HG03159 (cell line): Measurements from ENCODE around the gene ASIC2.

Source experiments
- ATAC-seq: cut with Tn5 transposase; IDR thresholded peaks from one replicate; pipeline ENCODE4 v1.9.1; 2021; ENCODE audit warnings: mild to moderate bottlenecking, moderate library complexity; ENCODE audit not compliant: unreplicated experiment

Gene ASIC2

DNA sequence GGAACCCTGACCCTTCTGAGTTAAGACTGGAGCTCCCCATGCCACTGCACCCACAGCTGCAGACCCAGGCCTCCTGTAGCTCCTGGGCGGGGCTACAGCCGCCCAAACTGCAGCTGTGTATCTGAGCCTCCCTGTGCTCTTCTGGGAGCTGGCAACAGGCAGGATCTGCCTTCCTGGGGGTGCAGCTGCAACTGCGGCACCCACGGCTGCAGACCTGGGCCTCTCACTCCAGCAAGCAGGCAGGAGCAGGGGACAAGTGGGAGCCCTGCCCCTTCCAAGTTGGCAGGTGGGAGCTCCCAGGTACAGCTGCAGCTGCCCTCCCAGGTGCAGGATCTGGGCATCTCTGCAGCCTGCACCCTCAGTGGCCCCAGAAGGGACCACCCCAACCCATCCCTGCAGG is 259.9 kb downstream of the ASIC2 start:
- ATAC-seq = no peak

DNA sequence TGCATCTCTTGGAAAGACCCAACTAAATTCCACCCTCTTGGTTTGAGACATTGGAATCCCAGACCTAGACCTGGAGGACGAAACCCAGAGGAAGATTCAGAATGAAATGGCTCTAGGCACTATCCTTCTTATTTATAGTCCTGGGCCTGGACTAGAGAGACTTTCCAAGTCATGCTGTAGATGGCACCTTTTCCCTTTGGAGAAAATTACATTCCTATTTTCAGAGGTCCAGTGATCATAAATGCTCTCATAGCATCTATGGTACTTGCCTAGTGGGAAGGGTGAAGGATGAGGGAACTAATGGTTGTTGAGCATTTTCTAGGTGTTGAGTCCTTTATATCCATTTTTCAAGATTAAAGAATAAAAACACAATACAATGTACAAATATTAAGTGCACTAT is 264.3 kb downstream of the ASIC2 start:
- no peak for ATAC-seq

DNA sequence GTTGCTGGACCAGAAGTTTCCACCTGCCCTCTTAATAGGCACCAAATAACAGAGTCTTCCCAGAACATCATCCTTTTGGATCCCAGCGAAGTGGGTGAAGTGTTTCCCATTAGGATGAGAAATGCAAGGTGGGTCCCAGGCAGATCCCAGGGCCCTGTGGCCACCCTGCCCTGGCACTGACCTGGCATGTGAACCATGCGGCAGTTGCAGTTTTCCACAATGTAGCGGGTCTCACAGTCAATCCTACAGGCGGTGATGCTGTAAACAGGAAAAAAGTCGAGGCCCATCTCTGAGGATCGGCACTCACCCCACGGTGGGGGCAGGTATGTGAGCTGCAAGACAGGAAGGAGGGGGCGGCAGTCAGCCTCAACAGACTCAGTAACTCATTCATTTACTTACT is 265.0 kb downstream of the ASIC2 start:
- no peak for ATAC-seq

DNA sequence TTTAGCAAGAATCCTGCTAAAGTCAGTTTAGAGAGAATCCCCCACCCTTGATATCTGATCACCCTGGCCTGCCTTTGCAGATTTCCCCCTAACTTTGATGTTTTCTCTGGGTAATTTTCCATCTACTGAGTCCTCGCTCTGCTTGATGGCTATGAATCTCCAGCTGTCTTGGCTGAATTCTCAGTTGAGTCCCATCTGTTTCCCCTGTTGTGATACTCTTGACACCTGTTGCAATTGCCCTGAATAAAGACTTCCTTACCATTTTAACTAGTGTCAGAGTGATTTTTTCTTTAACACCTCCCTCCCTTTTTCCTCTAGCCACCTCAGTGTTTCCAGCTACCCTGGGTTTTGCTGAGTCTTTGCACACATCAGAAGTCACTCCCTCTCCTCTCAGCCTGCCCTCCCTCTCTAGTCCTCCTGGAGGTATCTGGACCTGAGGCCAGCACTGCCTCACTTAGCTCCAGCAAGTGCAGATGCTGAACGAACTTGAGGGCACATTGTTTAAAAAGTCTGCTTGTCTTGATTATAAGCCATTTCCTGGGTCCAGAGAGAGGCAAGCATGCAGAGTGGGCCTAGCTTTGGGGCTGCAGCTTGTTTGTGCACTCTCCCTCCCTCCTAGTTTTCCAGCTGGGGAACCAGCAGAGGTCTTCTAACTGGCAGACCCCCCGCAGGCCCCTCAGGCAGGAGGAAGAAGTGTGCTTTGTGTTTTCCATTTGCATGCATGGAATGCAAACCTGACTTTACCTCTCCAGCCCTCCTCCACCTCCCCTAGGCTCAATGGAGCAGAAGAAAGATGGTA is 268.2 kb downstream of the ASIC2 start:
- ATAC-seq = no peak

DNA sequence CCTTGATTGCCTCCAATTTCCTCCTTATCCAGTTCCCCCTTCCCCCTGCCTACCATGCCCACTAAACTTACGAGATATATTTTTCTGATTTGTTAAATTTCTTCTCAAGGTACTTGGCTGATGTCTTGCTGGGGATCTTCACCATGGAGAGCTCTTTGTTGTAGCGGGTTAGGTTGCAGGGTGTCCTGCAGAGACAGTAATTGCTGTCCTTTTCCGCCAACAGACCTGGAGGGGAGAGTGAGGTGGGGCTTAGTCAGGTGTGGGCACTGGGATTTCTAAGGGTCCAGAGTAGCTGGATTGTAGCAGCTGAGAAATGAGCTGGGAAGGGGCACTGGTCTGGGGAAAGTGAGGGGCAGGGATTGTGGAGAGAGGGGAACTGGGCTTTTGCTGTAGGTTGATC is 269.3 kb downstream of the ASIC2 start:
- ATAC-seq = no peak

DNA sequence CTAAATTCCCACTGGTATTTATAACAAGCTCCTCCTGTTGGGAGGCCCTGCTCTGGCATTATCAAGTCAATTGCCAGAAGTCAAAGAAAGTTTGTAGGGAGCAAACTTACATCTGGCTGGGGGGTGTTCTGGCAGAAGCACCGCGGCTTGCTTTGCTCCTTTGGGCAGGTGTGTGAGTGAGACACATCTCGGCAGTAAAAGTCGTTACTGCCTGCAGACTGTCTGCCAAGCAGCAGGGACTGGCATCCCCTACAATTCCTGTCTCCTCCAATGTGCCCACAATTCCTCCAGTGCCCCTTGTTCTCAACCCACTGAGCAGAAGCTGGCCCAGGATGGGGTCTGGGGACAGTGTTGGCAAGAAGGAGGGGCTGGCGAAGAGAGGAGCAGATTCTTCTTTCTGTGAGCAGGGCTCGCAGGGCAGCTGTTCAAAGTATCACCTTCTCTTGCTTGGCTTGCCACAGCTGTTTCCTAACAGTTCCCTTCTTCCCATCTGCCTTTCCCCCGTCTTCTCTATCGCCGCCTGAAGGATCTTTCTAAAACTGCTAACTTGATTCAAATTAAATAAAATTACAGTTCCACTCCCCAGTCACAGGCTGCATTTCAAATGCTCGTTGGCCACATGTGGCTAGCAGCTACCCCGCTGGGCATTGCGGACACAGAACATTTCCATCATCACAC is 271.2 kb downstream of the ASIC2 start:
- ATAC-seq = no peak

DNA sequence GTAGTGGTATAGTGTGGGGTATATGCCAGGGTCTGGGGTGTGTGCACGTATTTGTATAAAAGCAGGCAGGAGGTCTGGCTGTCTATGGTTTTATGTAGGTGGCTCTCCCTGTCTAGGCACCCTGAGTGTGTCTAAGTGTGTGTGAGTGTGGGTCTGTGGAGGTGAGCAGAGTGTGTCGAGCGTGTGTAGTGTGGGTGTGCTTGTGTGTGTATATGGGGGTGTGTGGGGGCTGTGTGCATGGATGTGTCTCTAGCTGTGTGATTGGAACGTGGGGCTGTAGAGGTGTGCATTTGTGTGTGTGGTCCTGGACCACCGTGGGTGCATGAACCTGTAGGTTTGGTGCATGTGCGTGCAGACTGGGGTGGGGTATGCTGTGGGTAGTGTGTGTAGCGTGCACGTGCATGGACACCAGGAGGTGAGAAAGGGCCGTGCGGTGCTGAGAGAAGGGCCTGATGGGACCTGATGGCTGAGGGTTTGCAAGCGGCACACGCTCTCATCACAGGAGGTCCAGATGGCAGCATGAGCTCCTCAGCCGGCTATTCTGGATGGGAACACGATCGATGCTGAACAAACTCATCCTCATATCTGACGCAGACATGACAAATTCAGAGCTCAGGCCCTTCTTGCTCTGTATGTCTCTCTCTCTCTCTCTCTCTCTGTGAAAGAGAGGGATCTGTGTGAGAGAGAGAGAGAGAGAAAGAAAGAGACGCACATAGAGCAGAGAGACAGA is 273.8 kb downstream of the ASIC2 start:
- no peak for ATAC-seq

DNA sequence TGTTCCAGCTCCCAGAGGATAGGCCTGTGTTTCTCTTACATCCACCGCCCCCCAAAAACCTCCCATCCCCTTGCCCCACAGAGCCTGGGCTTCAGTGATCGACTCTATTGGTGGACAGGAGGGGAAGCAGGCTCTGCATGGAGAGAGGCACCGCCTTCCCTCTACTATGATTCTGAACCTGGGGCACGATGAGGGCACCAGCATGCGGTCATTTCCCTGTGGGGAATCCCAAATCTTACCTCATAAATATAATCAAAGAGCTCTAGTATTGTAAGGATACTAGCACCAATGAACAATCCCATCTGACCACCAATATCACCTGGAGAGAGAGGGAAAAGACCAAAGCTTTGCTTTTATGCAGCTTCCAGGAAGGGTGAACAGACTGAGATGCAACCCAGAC is 275.7 kb downstream of the ASIC2 start:
- ATAC-seq = no peak

DNA sequence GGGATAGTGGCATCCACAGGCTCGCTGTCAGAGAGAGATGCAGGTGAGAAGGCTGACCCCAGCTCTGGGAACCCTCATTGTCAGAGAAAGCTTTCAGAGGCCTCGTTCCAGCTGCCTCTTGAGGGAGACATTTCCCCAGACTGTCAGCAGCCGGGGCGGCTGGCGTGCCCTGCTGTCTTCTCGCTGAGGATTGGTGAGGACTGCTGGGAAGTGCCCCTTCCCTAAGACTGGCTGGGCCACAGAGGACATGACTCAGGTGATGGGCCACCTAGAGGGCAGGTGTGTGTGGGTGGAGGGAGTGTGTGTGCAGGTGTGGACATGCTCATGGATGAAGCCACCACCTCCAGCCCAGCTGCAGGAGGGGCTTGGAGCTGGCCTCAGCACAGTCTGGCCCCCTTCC is 276.2 kb downstream of the ASIC2 start:
- no peak for ATAC-seq

DNA sequence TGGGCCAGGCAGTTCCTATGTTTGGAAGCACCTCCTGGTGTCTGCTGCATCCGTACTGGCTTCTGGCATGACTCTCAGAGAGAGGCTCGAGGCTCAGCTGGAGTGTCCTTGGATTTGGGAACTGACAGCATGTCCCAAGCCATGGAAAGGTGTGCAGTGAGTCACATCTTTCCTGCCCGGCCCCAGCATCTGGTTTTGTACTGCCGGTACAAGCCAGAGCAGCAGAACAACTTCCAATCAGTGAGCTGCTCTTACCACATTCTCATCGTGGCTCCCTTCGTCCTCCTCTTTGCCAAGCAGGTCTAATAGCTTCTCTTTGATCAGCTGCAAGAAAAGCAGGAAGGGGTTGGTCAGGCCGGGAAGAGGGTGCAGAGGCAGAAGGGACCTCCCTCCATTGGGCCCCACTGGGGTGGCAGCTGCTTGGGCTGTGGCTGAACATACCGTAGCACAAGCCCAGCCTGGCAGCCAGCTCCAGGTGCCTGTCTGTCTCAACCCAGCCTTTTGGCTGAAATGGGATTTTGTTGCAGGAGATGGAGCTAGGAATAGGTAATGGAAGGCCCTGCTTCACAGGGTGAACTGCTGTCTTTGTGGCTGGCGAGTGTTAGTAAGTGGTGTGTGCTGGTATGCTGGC is 277.3 kb downstream of the ASIC2 start:
- no peak for ATAC-seq

DNA sequence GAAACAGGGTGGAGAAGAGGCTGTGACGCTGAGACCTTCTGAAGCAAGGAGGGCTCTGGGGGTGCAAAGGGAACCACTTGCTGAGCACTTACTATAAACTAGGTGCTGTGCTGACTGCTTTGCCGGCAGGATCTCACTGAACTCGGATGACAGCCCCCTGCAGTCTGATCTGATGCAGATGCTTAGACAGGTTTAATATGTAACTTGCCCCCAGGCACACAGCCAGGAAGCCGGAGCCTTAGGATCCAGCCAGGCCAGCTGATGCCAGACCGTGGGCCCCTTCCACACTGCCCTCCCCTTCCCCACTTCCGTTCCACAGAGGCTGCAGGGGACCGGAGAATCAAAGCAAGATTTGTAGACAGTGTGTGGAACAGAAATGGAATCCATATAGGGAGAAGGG is 278.3 kb downstream of the ASIC2 start:
- ATAC-seq = no peak

DNA sequence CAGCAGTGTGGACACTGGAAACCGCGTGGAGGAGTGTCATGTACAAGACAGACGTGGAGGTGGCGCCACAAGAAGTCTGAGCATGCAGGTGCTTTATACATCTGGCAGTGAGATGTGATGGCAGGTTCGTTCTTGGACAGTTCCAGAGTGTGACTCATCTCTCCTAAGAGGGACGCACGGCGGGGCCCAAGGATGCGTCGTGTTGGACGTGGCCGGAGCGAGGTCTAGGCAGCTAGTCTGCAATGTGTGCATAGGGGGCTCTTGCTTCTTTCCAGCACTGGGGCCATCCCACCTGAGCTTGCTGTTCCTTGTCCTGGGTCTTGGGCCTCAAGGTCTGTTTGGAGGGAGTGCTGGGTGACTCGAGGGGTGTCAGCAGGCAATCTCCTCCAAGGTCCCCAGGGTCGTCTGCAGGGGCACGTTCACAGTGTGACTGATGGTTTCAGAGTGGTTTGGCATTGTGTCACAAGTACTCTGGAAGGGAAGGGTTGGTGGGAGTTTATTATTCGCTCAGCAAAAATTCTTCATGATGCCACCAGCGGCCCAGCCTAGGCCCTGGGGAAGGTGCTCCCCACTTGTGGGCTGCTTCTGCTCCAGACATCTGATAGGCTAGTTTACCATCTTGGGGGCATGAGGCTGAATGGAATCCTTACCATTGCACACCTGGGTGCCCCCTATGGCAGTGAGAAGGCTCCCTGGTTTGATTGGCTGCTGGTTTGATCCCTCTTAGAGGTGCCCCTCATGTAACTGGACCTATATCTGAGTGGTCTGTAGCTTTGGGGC is 279.3 kb downstream of the ASIC2 start:
- ATAC-seq = no peak

DNA sequence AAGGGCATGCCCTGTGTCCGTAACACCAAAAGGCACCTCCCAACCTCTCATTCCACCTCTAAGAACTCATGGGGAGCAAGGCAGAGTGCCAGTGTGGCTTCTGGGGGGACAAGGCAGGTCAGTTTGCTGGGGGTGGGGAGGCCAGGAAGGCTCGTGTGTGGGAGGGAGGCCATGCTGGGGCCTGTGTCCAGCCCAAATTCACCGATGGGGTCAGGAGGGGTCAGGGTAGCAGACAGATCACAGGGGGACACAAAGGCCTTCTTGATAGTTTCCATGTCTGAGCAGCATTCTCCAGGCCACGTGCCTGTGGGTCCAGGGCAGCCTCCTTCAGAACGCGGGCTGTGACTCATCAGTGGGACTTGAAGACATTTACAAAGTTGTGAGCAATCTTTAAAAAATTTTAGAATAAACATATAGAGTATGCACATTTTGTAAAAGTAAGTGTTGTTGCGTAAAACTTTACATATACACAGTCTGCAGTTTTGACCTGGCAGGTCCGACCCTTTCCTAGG is 280.5 kb downstream of the ASIC2 start:
- ATAC-seq = no peak

DNA sequence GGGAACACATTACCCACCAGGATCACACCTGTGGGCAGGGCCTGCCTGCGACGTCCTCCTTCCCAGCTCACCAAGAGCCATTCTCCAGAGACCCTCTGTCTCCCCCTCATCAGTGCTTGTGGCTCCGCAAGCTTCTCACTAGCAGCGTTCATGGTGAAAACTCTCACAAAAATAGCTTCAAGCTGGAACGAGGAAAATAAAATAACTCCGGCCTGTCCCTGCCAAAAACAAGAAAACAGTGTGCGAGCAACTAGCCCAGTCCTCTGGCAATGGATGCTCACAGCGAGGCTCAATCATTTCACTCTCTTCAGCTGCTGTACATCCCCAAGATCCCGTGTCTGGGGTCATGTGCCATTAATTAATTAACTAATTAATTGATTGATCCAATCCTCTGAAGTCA is 283.5 kb downstream of the ASIC2 start:
- no peak for ATAC-seq

DNA sequence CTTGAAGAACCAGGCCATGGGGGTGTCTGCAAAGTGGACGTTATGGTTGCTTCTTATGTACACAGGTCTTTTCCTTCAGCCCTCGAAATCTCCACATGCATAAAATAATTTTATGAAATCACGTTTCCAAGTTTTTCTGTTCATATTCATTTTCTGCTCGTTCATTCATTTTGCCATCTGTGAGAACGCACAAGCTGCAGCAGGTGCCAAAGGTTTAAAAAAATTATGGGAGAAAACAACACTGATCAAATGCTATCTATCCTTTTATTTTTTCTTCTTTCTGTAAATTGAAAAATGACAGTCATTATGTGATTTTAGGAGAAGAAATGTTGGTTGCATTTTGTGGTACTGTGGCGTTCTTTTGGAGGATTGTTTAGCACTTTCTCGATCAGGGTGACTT is 285.9 kb downstream of the ASIC2 start:
- no peak for ATAC-seq

DNA sequence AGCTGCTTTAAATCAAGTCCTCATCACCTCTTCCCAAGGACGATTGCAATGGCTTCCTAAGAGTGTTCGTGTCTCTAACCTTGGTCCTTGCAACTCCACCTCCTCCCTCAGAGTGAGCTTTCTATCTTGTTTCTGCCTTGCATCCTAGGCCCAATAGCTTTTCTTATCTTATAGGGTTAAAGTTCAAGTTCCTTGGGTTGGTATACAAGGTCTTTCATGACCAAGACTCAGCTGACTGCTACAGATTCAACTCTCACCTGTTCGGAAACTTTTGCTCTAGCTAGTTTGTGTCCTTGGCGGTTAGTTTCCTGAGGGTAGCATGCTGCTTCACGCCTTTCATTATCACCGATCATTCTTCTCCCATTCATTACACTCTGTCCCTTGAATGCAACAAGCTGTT is 290.8 kb downstream of the ASIC2 start:
- ATAC-seq = no peak

DNA sequence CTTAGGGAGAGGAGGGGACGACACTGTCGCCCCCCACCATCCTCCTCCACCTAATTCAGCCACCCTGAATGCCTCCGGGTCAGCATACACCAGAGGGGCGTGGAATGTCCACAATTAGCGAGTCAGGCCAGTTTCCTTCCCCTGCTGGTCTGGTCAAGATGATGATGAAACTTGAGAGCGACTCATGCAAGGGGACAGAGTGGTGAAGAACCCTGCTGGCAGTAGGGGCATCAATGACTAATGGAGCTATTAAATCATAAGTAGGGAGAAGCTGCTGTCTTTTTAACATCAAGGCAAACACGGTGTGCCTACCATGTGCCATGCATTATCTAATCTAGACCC is 294.2 kb downstream of the ASIC2 start:
- no peak for ATAC-seq

DNA sequence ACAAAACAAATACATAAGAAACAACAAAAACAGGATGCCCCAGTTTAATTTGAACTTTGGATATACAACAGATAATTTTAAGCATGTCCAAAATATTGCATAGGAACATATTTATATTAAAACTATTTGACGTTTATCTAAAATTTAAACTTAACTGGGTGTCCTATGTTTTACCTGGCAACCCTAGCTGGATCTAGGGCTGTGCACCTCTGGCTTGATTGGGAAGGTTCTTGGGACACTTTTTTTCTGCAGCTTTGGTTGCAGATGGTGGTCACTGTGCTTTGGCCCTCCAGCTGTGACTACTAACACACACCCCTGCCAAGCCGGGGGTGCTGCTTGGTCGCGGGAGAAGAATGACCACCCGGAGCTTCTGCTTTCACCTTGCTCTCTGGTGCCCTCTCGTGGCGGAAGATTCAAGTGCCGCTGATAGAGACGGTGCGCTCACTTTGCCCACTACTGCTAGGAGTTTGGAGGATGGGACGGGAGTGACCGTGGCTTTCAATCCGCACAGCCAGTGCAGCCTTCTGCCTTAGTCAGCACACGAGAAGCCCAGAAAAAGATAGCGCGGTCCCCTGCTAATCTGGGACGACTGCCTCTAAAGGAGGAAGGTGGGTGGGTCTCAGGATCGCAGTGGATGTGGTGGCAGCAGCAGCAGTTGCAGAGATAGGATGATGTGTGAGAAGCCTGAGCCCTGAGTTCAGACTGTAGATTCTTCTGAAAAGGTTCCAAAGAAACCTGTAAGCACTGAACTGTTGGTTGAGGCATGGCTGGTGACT is 294.8 kb downstream of the ASIC2 start:
- peak; percentile 65 for ATAC-seq

DNA sequence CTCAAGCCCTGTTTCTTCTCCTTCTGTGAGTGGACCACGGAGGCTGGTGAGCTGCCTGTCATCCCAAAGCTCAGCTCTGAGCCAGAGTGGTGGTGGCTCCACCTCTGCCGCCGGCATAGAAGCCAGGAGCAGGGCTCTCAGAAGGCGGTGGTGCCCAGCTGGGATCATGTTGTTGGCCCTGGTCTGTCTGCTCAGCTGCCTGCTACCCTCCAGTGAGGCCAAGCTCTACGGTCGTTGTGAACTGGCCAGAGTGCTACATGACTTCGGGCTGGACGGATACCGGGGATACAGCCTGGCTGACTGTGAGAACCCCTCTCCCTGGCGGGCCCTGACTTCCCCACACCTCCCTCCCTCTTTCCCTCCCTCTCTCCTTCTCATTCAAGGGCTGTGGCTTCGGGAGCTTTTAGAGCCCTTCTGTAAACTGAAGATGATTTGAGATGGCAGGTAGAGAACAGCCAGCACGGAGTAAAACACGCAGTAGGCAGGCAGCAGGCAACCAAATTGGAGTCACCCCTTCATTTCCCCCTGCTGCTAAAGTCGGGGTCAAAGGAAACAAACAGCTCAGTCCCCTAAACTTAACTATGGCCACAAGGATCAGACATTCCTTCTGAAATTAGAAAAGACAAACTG is 297.6 kb downstream of the ASIC2 start:
- ATAC-seq = no peak
